ENCODE results near the gene ADISSP. TPM values are rescaled to one million over a fixed set of nuclear protein-coding genes. Genes with fewer than 3 reads are reported as not detected.

ADISSP gene
- total and polyA plus RNA-seq, 2 of the 13 experiments (the other 11 are each of a cell fraction or from before 2014, with no cell fraction given): 38.3 to 90.6 TPM

GRCh38 chr20:3739926-3740451 lies 27.6 kb downstream of the ADISSP start (continued):
- no peak for TF ChIP-seq RFX3 (CRISPR knock-in tag; IDR thresholded peaks at IDR 0.05)
- no peak for TF ChIP-seq NFRKB (IDR thresholded peaks at IDR 0.05)
- no peak for TF ChIP-seq ZNF703 (CRISPR knock-in tag; IDR thresholded peaks at IDR 0.05; ENCODE audit: borderline replicate concordance)
- TF ChIP-seq CBX2 (IDR thresholded peaks at IDR 0.05; ENCODE audit: low read depth, low read length): no peak
- no peak for TF ChIP-seq CBX2 (CRISPR knock-in tag; IDR thresholded peaks at IDR 0.05; ENCODE audit: low read depth)
- TF ChIP-seq ATF6 (CRISPR knock-in tag; conservative IDR thresholded peaks at IDR 0.05): no peak
- TF ChIP-seq, protein P1, sequence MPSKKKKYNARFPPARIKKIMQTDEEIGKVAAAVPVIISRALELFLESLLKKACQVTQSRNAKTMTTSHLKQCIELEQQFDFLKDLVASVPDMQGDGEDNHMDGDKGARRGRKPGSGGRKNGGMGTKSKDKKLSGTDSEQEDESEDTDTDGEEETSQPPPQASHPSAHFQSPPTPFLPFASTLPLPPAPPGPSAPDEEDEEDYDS (CRISPR knock-in tag; IDR thresholded peaks at IDR 0.05): no peak
- TF ChIP-seq ATF7-NPFF (CRISPR knock-in tag; IDR thresholded peaks at IDR 0.05; ENCODE audit: low read depth): no peak
- no peak for TF ChIP-seq RERE (CRISPR knock-in tag; IDR thresholded peaks at IDR 0.05; ENCODE audit: low read depth)
- peak; percentile 42; the same call in 1 of the 2 replicates for TF ChIP-seq ZFY (CRISPR knock-in tag; IDR thresholded peaks at IDR 0.05)
- no peak for TF ChIP-seq POLR2AphosphoS2 (IDR thresholded peaks at IDR 0.05; ENCODE audit: low read depth, low read length)
- no peak for TF ChIP-seq TMF1 (CRISPR knock-in tag; IDR thresholded peaks at IDR 0.05; ENCODE audit: low read depth)
- TF ChIP-seq SAFB2 (CRISPR knock-in tag; IDR thresholded peaks at IDR 0.05; ENCODE audit: borderline replicate concordance, low read depth): no peak
- no peak for TF ChIP-seq KLF15 (CRISPR knock-in tag; IDR thresholded peaks at IDR 0.05; ENCODE audit: borderline replicate concordance)
- no peak for TF ChIP-seq KDM4B (CRISPR knock-in tag; IDR thresholded peaks at IDR 0.05)
- TF ChIP-seq ZFX (CRISPR knock-in tag; IDR thresholded peaks at IDR 0.05; ENCODE audit: low read depth): peak; percentile 62
- TF ChIP-seq RFXAP (CRISPR knock-in tag; IDR thresholded peaks at IDR 0.05; ENCODE audit: borderline replicate concordance): no peak
- TF ChIP-seq ZNF33B (CRISPR knock-in tag; IDR thresholded peaks at IDR 0.05): no peak
- no peak for TF ChIP-seq ZSCAN29 (CRISPR knock-in tag; conservative IDR thresholded peaks at IDR 0.05)
- TF ChIP-seq NR2C2 (CRISPR knock-in tag; IDR thresholded peaks at IDR 0.05; ENCODE audit: borderline replicate concordance): no peak
- no peak for TF ChIP-seq IRF9 (CRISPR knock-in tag; IDR thresholded peaks at IDR 0.05; ENCODE audit: borderline replicate concordance)
- TF ChIP-seq CHD4 (IDR thresholded peaks at IDR 0.05; ENCODE audit: borderline replicate concordance, low read length): no peak
- TF ChIP-seq ZNF660 (CRISPR knock-in tag; IDR thresholded peaks at IDR 0.05; ENCODE audit: borderline replicate concordance, low read depth): no peak

Measured in HepG2 (cell line).